Stimulated activated naive CD8-positive, alpha-beta T cell treated with anti-CD3 and anti-CD28 coated beads, Interleukin-15, amount 100 ng/mL, for 72 hours (primary cell): Measurements from ENCODE around the gene LGR4.
A peak's percentile ranks its signal among the peaks of the same experiment; 100 is the strongest.
"Not testable (repeated sequence)": the region's sequence is repeated elsewhere in the genome, so short reads cannot be mapped to it uniquely, and the experiment has no call there.

Experiments
- ATAC-seq: fragments of 150-1000 bp; cut with Tn5 transposase; 2 replicates; pipeline ENCODE4 v1.10.0; 2021; ENCODE audit warnings: mild to moderate bottlenecking, moderate library complexity
- DNase-seq, 2 donors: peaks; one replicate each; pipeline ENCODE4 v3.0.0; 2021 to 2022
- H3K27ac Mint-ChIP-seq, 2 donors: one replicate each; pipeline ENCODE4 v1.8.0; 2022; ENCODE audit warnings: mild to moderate bottlenecking in 2 of 2, mixed read lengths in 2 of 2, moderate library complexity in 2 of 2
- H3K27me3 Mint-ChIP-seq: one replicate; pipeline ENCODE4 v1.8.0; 2022; ENCODE audit warnings: mixed read lengths
- H3K4me1 Mint-ChIP-seq: one replicate; pipeline ENCODE4 v1.8.0; 2022; ENCODE audit warnings: mild to moderate bottlenecking, mixed read lengths
- H3K4me3 Mint-ChIP-seq, 2 donors: one replicate each; pipeline ENCODE4 v1.8.0; 2022; ENCODE audit warnings: mild to moderate bottlenecking in 2 of 2, mixed read lengths in 2 of 2, moderate library complexity in 1 of 2
- H3K9me3 Mint-ChIP-seq, 2 donors: one replicate each; pipeline ENCODE4 v1.8.0; 2022; ENCODE audit warnings: mixed read lengths in 2 of 2

Gene LGR4, protein sequence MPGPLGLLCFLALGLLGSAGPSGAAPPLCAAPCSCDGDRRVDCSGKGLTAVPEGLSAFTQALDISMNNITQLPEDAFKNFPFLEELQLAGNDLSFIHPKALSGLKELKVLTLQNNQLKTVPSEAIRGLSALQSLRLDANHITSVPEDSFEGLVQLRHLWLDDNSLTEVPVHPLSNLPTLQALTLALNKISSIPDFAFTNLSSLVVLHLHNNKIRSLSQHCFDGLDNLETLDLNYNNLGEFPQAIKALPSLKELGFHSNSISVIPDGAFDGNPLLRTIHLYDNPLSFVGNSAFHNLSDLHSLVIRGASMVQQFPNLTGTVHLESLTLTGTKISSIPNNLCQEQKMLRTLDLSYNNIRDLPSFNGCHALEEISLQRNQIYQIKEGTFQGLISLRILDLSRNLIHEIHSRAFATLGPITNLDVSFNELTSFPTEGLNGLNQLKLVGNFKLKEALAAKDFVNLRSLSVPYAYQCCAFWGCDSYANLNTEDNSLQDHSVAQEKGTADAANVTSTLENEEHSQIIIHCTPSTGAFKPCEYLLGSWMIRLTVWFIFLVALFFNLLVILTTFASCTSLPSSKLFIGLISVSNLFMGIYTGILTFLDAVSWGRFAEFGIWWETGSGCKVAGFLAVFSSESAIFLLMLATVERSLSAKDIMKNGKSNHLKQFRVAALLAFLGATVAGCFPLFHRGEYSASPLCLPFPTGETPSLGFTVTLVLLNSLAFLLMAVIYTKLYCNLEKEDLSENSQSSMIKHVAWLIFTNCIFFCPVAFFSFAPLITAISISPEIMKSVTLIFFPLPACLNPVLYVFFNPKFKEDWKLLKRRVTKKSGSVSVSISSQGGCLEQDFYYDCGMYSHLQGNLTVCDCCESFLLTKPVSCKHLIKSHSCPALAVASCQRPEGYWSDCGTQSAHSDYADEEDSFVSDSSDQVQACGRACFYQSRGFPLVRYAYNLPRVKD

DNA sequence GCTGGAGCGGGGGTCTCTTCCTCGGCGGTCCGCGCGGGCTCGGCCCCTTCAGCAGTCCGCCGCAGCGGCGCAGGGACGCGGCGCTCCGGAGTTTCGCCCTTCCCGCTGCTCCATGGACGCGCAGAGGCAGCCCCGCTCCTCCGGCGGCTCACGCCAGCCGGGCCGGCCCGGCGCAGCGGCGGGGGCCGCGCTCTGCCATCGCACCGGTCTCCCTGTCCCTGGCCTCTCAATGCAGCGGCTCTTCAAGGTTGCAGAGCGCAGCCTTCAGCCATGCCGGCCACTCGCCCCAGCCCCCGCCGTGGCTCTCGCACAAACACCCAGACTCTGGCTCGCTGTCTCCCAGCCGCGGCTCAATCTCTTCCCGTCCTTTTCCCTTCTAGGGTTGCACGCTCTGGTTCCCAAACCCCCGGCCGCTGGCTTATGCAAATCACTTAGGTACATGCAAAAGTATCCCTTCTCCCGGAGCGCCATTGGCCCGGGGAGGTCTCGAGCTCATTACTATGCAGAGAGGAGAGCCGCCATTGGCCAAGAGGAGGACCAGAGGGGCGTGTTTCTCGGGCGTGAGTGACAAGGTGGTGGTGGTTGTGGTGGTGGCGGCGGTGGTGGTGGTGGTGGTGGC, at the start of gene LGR4:
Gene LGR4 (minus strand): TSS at position 393 of the 619 bp plus-strand sequence. CDS start 488 bp downstream, outside the sequence.
- H3K27ac Mint-ChIP-seq, result peak within 1 kb of the TSS in 1 of 2 donors; percentile 90
- H3K4me3 Mint-ChIP-seq, result peak within 1 kb of the TSS; percentile 89 to 99
- H3K9me3 Mint-ChIP-seq, result no peaks in the 10 kb centered on the region
- DNase-seq, result peak; percentile 55 to 66
- H3K4me1 Mint-ChIP-seq, result peaks cover 16% of the 10 kb centered on the region
- peak; percentile 87 for ATAC-seq
- H3K27me3 Mint-ChIP-seq, result peaks cover 28% of the 10 kb centered on the region

DNA sequence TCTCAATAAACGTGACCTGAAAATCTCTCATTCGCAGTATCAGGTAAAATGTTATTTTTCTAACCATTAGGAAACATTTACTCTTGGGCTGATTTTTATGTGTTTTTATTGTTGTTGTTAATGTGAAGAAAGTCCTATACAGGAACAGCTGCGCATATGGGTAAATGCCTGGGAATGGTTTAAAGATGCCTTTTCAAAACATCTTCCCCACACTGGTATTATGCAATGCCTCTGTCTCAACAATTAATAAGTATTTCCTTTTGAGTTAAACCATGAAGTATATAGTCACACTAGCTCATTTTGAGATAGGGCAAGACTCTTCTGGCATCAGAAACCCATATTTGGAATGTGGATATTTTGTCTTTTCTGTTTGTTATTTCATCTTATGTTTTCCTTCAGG, 47.6 kb upstream of the LGR4 start:
- no peaks in the 10 kb centered on the region for H3K9me3 Mint-ChIP-seq
- H3K4me3 Mint-ChIP-seq, result no peak overlapping the region
- no peak overlapping the region for H3K27ac Mint-ChIP-seq
- H3K27me3 Mint-ChIP-seq, result peaks cover 21% of the 10 kb centered on the region
- H3K4me1 Mint-ChIP-seq, result no peaks in the 10 kb centered on the region
- ATAC-seq (no peak), DNase-seq (no peak)

DNA sequence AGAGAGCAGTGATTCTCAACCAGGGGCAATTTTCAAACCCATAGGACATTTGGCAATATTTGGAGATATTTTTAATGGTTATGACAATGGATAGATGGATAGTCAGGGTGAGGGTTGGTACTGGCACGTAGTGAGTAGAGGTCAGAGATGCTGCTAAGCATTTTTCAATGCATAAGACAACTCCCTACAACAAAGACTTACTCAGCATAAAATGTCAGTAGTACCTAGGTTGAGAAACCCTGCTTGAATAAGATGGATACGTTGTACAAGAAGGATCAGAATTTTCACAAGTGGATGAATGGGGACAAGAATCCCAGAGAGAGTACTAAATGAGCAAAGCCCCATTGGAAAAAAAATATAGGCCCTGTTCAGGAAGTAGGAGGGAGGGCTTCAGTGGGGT, 45.9 kb upstream of the LGR4 start:
- DNase-seq, result no peak
- Mint-ChIP-seq H3K27me3 (peaks cover 21% of the 10 kb centered on the region), H3K4me3 (no peak overlapping the region), H3K9me3 (no peaks in the 10 kb centered on the region), H3K27ac (no peak overlapping the region), H3K4me1 (no peaks in the 10 kb centered on the region)
- no peak for ATAC-seq

DNA sequence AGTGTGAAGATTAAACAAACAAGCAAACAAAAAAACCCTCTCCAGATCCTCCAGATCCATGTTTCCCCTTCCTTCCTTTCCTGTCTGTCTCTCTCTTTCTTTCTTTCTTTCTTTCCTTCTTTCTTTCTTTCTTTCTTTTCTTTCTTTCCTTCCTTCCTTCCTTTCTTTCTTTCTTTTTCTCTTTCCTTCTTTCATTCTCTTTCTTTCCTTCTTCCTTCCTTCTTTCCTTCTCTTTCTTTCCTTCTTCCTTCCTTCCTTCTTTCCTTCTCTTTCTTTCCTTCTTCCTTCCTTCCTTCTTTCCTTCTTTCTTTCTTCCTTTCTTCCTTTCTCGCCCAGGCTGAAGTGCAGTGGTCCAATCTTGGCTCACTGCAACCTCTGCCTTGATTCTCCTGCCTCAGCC, 44.9 kb upstream of the LGR4 start:
- not testable (repeated sequence) for H3K4me3 Mint-ChIP-seq, H3K9me3 Mint-ChIP-seq, DNase-seq, ATAC-seq, H3K4me1 Mint-ChIP-seq, H3K27ac Mint-ChIP-seq
- H3K27me3 Mint-ChIP-seq, result peaks cover 21% of the 10 kb centered on the region

DNA sequence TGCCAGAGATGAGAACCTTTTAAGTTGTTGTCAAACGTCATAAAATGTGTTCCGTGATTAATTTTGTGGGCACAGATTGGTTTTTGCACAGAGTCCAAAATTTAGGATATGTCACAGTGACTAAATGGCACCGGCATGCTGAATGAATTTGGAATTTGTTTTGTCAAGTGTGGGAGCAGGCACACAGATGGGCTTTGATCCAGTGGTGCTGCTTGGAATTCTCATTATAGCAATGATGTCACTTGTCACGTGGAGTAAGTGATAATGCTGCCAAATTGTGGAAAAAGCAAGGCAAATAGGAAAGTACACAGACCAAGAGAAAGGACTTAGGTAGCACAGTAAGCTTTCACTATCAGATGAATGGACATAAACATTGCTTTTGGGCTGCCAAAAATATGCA, 42.0 kb upstream of the LGR4 start:
- DNase-seq (no peak), ATAC-seq (no peak)
- H3K4me3 Mint-ChIP-seq, result no peak overlapping the region
- no peak overlapping the region for H3K27ac Mint-ChIP-seq
- no peaks in the 10 kb centered on the region for H3K9me3 Mint-ChIP-seq
- H3K27me3 Mint-ChIP-seq, result peaks cover 21% of the 10 kb centered on the region
- H3K4me1 Mint-ChIP-seq, result no peaks in the 10 kb centered on the region

DNA sequence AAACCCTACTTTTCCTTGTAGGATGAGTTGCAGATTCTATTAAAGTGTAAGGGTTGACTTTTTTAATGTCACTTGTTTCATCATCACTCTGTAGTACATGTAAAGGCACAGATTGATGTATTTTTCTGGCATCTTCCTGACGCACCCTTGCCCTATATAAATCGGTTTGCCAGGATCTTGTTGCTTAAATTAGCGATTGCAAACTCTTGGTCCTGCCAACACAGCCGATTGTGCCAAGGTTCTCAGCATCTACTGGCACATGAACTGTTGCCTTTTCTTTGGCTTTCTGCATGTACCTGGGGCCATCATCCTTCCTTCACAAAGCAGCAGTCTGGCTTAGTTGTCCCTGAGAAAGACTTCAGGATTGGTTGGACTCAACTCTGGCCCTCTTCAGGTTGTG, 41.5 kb upstream of the LGR4 start:
- no peaks in the 10 kb centered on the region for H3K4me1 Mint-ChIP-seq
- ATAC-seq, result no peak
- H3K27me3 Mint-ChIP-seq, result peaks cover 19% of the 10 kb centered on the region
- no peak overlapping the region for H3K27ac Mint-ChIP-seq
- DNase-seq, result no peak
- no peak overlapping the region for H3K4me3 Mint-ChIP-seq
- H3K9me3 Mint-ChIP-seq, result no peaks in the 10 kb centered on the region

DNA sequence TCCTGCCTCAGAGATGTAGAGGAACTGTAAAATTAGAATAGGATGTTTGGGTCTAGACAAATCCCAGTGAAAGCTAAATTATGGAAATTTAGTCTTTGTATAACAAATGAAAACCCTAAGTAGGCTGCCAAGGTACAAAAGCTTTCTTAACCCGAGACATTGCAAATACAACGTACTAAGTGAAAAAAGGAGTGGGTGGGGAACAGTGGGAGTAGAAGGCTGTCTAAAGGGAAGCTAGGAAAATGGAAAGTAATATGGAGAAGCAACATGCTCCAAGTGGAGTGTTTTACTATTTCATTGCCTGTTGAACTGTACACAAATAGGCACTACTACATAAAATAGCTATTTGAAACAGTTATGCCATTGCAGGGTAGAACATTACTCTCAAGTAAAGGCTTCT, 40.8 kb upstream of the LGR4 start:
- Mint-ChIP-seq H3K4me3 (no peak overlapping the region), H3K27me3 (peaks cover 12% of the 10 kb centered on the region), H3K4me1 (peaks cover 3% of the 10 kb centered on the region), H3K27ac (no peak overlapping the region), H3K9me3 (no peaks in the 10 kb centered on the region)
- ATAC-seq, result no peak
- no peak for DNase-seq

DNA sequence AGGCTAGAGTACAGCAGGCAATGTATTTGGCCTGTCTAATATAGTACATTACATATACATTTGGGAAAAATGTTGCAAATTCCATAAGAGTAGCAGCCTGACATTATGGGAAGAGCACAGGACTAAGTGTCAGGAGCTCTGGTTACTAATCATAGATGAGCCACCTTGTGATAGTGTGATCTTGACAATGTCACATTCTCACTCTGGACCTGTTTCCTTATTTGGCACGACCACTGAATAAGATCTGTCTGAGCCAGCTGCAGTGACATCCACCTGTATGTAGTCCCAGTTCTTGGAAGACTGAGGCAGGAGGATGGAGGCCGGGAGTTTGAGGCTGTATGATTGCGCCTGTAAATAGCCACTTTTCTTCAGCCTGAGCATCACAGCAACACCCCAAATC, 39.6 kb upstream of the LGR4 start:
- no peak overlapping the region for H3K27ac Mint-ChIP-seq
- DNase-seq (no peak), ATAC-seq (no peak)

DNA sequence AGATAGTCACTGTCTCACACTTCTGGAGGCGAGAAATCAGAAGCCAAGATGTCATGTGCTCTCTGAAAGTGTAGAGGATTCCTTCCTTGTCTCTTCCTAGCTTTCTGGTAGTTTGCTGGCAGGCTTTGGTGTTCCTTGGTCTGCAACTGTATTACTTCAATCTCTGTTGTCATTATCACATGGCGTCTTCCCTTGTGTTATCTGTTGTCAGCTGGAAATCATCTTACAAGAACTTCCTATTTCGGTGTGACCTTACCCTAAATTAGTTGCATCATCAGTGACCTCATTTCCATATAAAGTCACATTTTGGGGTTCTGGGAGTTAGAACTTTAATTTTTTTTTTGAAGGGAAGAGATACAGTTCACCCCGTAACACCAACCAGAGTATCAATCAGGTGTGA, 37.3 kb upstream of the LGR4 start:
- no peak overlapping the region for H3K4me3 Mint-ChIP-seq
- peaks cover 0 to 3% of the 10 kb centered on the region in 2 donors for H3K9me3 Mint-ChIP-seq
- DNase-seq (no peak), ATAC-seq (no peak)
- peak overlapping the region in 1 of 2 donors; percentile 87 for H3K27ac Mint-ChIP-seq
- H3K4me1 Mint-ChIP-seq, result peaks cover 22% of the 10 kb centered on the region
- no peaks in the 10 kb centered on the region for H3K27me3 Mint-ChIP-seq

More for the DNA sequence above, 39.6 kb upstream of the LGR4 start:
- no peak overlapping the region for H3K4me3 Mint-ChIP-seq
- peaks cover 0 to 3% of the 10 kb centered on the region in 2 donors for H3K9me3 Mint-ChIP-seq
- peaks cover under 1% of the 10 kb centered on the region for H3K27me3 Mint-ChIP-seq
- peaks cover 14% of the 10 kb centered on the region for H3K4me1 Mint-ChIP-seq

DNA sequence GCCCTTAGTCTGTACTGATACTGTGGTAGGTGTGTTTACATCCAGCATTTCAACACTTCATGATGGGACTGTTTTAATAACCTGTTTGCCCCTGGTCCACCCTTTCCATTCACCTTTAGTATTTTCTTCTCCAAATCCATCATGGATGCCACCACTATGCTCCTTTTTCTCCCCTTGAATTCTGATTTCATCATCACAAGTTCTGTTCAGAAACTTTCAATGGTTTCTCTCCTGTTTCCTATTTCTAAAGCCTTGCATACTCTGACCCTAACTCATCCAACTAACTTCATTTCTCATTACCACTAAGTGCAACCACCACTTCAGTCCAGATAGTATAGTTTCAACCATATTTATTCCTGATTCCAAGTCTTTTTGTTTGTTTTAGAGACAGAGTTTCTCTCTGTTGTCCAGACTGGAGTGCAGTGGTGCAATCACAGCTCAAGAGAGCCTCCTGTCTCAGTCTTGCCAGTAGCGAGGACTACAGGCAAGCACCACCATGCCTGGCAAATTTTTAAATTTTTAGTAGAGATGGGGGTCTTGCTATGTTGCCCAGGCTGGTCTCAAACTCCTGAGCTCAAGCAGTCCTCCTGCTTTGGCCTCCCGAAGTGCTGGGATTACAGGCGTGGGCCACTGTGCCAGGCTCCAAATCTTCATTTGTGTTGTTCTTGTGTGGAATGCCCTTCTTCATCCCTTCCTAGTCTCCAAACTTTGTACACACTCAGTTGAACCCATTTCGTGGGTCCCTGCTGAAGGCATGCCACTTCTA, 35.1 kb upstream of the LGR4 start:
- Mint-ChIP-seq H3K27ac (peak overlapping the region; percentile 60 to 99), H3K9me3 (peaks cover 0 to 3% of the 10 kb centered on the region in 2 donors), H3K4me3 (peak overlapping the region; percentile 96 to 98), H3K27me3 (no peaks in the 10 kb centered on the region), H3K4me1 (peaks cover 27% of the 10 kb centered on the region)
- DNase-seq, result no peak
- ATAC-seq, result no peak

DNA sequence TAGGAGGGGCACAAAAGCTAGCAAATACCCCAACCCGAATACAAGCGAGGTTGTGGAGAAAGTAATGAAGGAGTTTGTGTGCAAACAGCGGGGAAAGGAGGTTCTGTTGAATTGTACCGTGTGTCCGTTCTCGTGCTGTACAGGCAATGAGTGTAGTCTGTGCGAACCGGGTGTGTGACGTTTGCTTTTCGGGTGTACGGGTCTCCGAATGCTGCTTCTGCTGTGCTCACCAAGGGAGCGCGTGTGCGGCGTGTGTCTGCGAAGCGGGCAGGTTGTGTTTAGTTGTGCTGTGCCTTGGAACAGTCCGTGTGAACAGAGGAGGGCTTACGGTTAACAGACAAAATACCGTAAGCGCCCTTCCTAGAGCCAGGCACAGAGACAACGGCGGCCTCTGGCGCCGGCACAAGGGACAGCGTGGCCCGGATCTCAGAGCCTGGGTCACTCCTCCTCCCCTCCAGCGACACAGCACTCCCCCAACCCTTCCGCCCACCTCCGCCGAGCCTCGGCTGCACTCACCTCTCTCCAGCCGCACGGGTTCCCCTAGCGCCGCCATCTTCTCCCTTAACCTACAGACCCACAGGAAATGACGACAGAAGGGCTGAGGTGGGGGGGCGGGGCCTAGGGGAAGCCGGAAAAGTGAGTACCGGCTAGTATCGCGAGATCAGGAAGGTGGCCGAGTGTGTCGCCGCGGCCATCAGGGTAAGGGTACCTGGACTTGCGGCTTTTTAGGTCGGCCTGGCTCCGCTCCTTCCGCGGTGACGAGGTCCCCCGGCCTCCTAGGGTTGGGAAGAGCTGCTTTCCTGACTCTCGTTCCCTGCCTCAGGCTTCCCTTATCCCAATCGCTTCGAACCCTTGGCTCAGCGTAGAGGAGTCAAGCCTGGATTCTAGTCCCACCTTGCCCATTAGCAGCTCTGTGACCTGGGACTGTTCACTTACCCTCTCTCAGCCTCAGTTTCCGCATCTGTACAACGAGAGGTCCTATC, 33.9 kb upstream of the LGR4 start, which contains the start of gene LIN7C:
Gene LIN7C (minus strand): TSS at position 570 of the 983 bp plus-strand sequence. CDS start 17 bp downstream, at position 553.
- DNase-seq, result peak; percentile 85 to 90
- H3K27ac Mint-ChIP-seq, result peak within 1 kb of the TSS; percentile 98 to 99
- peaks cover 36% of the 10 kb centered on the region for H3K4me1 Mint-ChIP-seq
- peak within 1 kb of the TSS; percentile 96 to 98 for H3K4me3 Mint-ChIP-seq
- peaks cover 0 to 3% of the 10 kb centered on the region in 2 donors for H3K9me3 Mint-ChIP-seq
- no peaks in the 10 kb centered on the region for H3K27me3 Mint-ChIP-seq
- peak; percentile 95 for ATAC-seq

DNA sequence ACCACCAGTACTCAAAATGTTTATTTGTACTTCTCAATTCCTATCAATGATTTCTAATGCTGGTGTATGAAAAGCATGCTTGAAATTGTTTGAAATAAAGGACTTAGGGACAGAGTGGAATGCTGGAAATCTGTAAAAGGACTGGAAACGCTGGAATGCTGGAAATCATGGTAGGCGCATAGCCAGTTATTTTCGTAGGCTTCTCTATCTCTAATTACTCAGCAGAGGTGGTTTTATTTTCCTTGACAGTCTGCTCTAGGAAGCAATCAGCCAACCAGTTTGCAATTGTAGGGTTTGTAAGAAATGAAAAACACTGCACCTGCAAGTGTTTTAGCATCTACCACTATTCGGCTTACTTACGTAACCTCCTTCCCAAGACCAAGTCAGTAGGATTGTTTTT, 33.2 kb upstream of the LGR4 start:
- Mint-ChIP-seq H3K4me1 (peaks cover 36% of the 10 kb centered on the region), H3K9me3 (peaks cover 0 to 3% of the 10 kb centered on the region in 2 donors), H3K4me3 (peak overlapping the region; percentile 96 to 98), H3K27me3 (no peaks in the 10 kb centered on the region), H3K27ac (peak overlapping the region; percentile 98 to 99)
- ATAC-seq (no peak), DNase-seq (no peak)

DNA sequence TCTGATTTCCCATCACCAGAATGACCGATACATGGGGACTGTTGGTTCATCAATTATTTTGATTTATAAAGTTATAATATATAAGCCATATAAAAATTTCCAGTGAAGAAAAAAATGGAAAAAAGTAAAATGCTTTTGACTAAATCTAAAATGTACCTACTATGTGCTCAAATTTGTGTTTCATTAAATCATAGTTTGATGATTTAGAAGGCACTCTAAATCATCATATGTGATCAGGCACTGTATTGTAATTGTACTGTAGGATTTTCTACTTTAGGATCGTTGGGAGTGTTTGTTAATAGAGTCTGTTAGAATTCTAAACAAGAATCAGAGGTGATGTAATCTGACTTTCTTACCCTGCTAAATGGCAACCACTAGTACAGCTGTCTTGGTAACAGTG, 31.6 kb upstream of the LGR4 start:
- DNase-seq (no peak), ATAC-seq (no peak)
- H3K4me1 Mint-ChIP-seq, result peaks cover 39% of the 10 kb centered on the region
- H3K9me3 Mint-ChIP-seq, result peaks cover 0 to 3% of the 10 kb centered on the region in 2 donors
- H3K4me3 Mint-ChIP-seq, result no peak overlapping the region
- H3K27ac Mint-ChIP-seq, result no peak overlapping the region
- H3K27me3 Mint-ChIP-seq, result no peaks in the 10 kb centered on the region

DNA sequence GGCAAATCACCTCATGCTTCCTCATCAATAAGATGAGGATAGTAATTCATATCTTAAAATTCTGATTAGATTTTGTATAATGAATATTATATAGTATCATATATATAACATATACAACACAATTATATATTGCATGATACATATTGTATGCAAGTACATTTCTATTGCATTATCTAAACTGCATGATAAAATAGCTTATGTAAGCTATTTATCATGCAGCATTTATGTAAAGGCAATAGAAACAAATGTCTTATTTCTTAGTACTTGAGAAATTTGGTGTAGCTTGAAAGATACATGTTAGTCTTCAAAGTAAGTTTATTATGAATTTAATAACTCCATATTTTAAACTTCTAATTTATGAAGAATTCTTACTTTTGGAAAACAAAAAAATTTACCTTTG, 28.5 kb upstream of the LGR4 start:
- Mint-ChIP-seq H3K4me3 (no peak overlapping the region), H3K27me3 (no peaks in the 10 kb centered on the region), H3K27ac (no peak overlapping the region), H3K4me1 (peaks cover 28% of the 10 kb centered on the region), H3K9me3 (no peaks in the 10 kb centered on the region)
- DNase-seq (no peak), ATAC-seq (no peak)
